Liver (tissue), 9 donors: ENCODE results near the gene SNTN. TPM values are rescaled to one million over a fixed set of nuclear protein-coding genes. Genes with fewer than 3 reads are reported as not detected.

Source experiments
- DNase-seq: peaks from one replicate; pipeline ENCODE4 v3.0.0-alpha.2; 2017; ENCODE audit warnings: low spot score
- H3K27ac ChIP-seq, 2 donors: one replicate each; pipeline ENCODE4 v1.7.0; 2013; ENCODE audit warnings: inconsistent platforms in 2 of 2, low read length in 2 of 2, control low read depth in 1 of 2, low read depth in 1 of 2, mild to moderate bottlenecking in 1 of 2
- H3K27me3 ChIP-seq, 4 donors: one replicate each; pipeline versions ENCODE4 v1.6.1 to v1.7.0; 2013; ENCODE audit warnings: low read length in 3 of 4, inconsistent platforms in 1 of 4, mild to moderate bottlenecking in 1 of 4, moderate library complexity in 1 of 4; ENCODE audit not compliant: control insufficient read depth in 4 of 4, insufficient read depth in 4 of 4
- H3K36me3 ChIP-seq, 4 donors: one replicate each; pipeline versions ENCODE4 v1.6.1 to v1.7.0; 2013; ENCODE audit warnings: low read length in 3 of 4, mild to moderate bottlenecking in 3 of 4, low read depth in 1 of 4, moderate library complexity in 1 of 4; ENCODE audit not compliant: control insufficient read depth in 4 of 4, insufficient read depth in 3 of 4
- H3K4me1 ChIP-seq, 4 donors: one replicate each; pipeline versions ENCODE4 v1.6.1 to v1.7.0; 2013; ENCODE audit warnings: low read length in 3 of 4, mild to moderate bottlenecking in 3 of 4, moderate library complexity in 1 of 4; ENCODE audit not compliant: control insufficient read depth in 4 of 4, insufficient read depth in 4 of 4
- H3K4me3 ChIP-seq, 3 donors: one replicate each; pipeline versions ENCODE4 v1.6.1 to v1.7.0; 2013; ENCODE audit warnings: low read length in 3 of 3, control low read depth in 1 of 3, low read depth in 1 of 3, mild to moderate bottlenecking in 1 of 3
- H3K9ac ChIP-seq, 2 donors: one replicate each; pipeline ENCODE4 v1.7.0; 2013; ENCODE audit warnings: low read length in 2 of 2, mild to moderate bottlenecking in 2 of 2, moderate library complexity in 2 of 2, control low read depth in 1 of 2, low read depth in 1 of 2
- H3K9me3 ChIP-seq, 4 donors: one replicate each; pipeline versions ENCODE4 v1.6.1 to v1.7.0; 2013; ENCODE audit warnings: low read length in 3 of 4; ENCODE audit not compliant: control insufficient read depth in 4 of 4
- CTCF ChIP-seq: fragments of 150-350 bp; IDR thresholded peaks from 2 replicates; pipeline ENCODE4 v1.5.1; 2017; ENCODE audit warnings: improper control_type of control experiment, low read depth, low read length; ENCODE audit not compliant: missing input control
- EGR1 ChIP-seq, 2 donors: IDR thresholded peaks; 2 replicates each; pipeline ENCODE4 v1.6.1; 2016 to 2018; ENCODE audit warnings: antibody characterized with exemption in 2 of 2, low read depth in 2 of 2
- FOXA1 ChIP-seq: IDR thresholded peaks from 2 replicates; pipeline ENCODE4 v1.6.1; 2016; ENCODE audit warnings: antibody characterized with exemption
- FOXA2 ChIP-seq: IDR thresholded peaks from 2 replicates; pipeline ENCODE4 v1.6.1; 2016; ENCODE audit warnings: antibody characterized with exemption
- GABPA ChIP-seq, 2 donors: IDR thresholded peaks in 1 of 2; conservative IDR thresholded peaks in 1 of 2; 2 replicates each; pipeline ENCODE4 v1.6.1; 2016; ENCODE audit warnings: antibody characterized with exemption in 2 of 2, mild to moderate bottlenecking in 1 of 2, moderate library complexity in 1 of 2
- HNF4A ChIP-seq, 2 donors: conservative IDR thresholded peaks; 2 replicates each; pipeline ENCODE4 v1.6.1; 2016; ENCODE audit warnings: antibody characterized with exemption in 2 of 2, mild to moderate bottlenecking in 2 of 2
- HNF4G ChIP-seq: IDR thresholded peaks from 2 replicates; pipeline ENCODE4 v1.6.1; 2016; ENCODE audit warnings: antibody characterized with exemption
- JUND ChIP-seq, 2 donors: IDR thresholded peaks; 2 replicates each; pipeline ENCODE4 v1.6.1; 2016; ENCODE audit warnings: antibody characterized with exemption in 2 of 2
- MAX ChIP-seq: IDR thresholded peaks from 2 replicates; pipeline ENCODE4 v1.6.1; 2016; ENCODE audit warnings: antibody characterized with exemption
- NR2F2 ChIP-seq: IDR thresholded peaks from 2 replicates; pipeline ENCODE4 v1.6.1; 2016; ENCODE audit warnings: antibody characterized with exemption
- RAD21 ChIP-seq, 2 donors: IDR thresholded peaks; 2 replicates each; pipeline ENCODE4 v1.6.1; 2016; ENCODE audit warnings: antibody characterized with exemption in 2 of 2, mild to moderate bottlenecking in 2 of 2
- RXRA ChIP-seq, 2 donors: IDR thresholded peaks; 2 replicates each; pipeline ENCODE4 v1.6.1; 2017 to 2018; ENCODE audit warnings: antibody characterized with exemption in 2 of 2, mild to moderate bottlenecking in 1 of 2
- SP1 ChIP-seq: IDR thresholded peaks from 2 replicates; pipeline ENCODE4 v1.6.1; 2018; ENCODE audit warnings: antibody characterized with exemption, mild to moderate bottlenecking
- TAF1 ChIP-seq: conservative IDR thresholded peaks from 2 replicates; pipeline ENCODE4 v1.6.1; 2016; ENCODE audit warnings: antibody characterized with exemption, mild to moderate bottlenecking
- YY1 ChIP-seq: IDR thresholded peaks from 2 replicates; pipeline ENCODE4 v1.6.1; 2016; ENCODE audit warnings: antibody characterized with exemption, mild to moderate bottlenecking
- WGBS: extraction: QIAGEN DNeasy Blood & Tissue Kit; methylation state at CpG from one replicate; pipeline ENCODE4 v1.1.7; 2013; 5-methylcytosine and 5-hydroxymethylcytosine counted together
- polyA plus RNA-seq, 2 donors: library from polyadenylated mRNA; stranded (reverse) in 1 of 2; unstranded in 1 of 2; fragments of 200-250 nt in 1 of 2; fragments of >200 nt in 1 of 2; fragmentation: Nextera tagmentation in 1 of 2; extraction: Ambion mirVana in 1 of 2; gene quantifications; one replicate each; pipeline versions ENCODE4 v1.2.1 to v1.2.3, GENCODE V29; 2013 to 2015
- total RNA-seq, 2 donors: library from RNA; depleted of rRNA; stranded (reverse); fragments of >200 nt; gene quantifications; one replicate each; pipeline ENCODE4 v1.2.3, GENCODE V29; 2014
- TF ChIP-seq, protein P1 (sequence below): IDR thresholded peaks from 2 replicates; pipeline ENCODE4 v1.6.1; 2016; ENCODE audit warnings: antibody characterized with exemption, mild to moderate bottlenecking
- TF ChIP-seq, protein P2 (sequence below): IDR thresholded peaks from 2 replicates; pipeline ENCODE4 v1.6.1; 2016; ENCODE audit warnings: antibody characterized with exemption
- TF ChIP-seq, protein P3 (sequence below): IDR thresholded peaks from 2 replicates; pipeline ENCODE4 v1.6.1; 2016; ENCODE audit warnings: antibody characterized with exemption
- donor health status: healthy.
- donor health status: healthy.
- donor health status: healthy.
- donor health status: healthy.
- donor health status: healthy.

SNTN gene
- total and polyA plus RNA-seq, 4 donors: not detected

GRCh38 chr3:63609408-63609807, 43.1 kb upstream of the SNTN start:
- H3K4me1 ChIP-seq: no peaks in the 10 kb centered on the region
- no peak overlapping the region for H3K27ac ChIP-seq
- DNase-seq: no peak
- no peak overlapping the region for H3K4me3 ChIP-seq
- H3K9me3 ChIP-seq: no peaks in the 10 kb centered on the region
- 83% methylated on average over 7 of the region's 7 CpGs for WGBS
- no peak for TF ChIP-seq EGR1 (IDR thresholded peaks at IDR 0.05; ENCODE audit: low read depth in 2 of 2)
- no peaks in the 10 kb centered on the region for H3K27me3 ChIP-seq
- H3K9ac ChIP-seq: no peak overlapping the region
- H3K36me3 ChIP-seq: no peaks in the 10 kb centered on the region

GRCh38 chr3:63609834-63610233, 42.6 kb upstream of the SNTN start:
- DNase-seq: no peak
- Histone ChIP-seq H3K27me3 (no peaks in the 10 kb centered on the region), H3K4me1 (no peaks in the 10 kb centered on the region), H3K9me3 (no peaks in the 10 kb centered on the region), H3K27ac (no peak overlapping the region), H3K36me3 (no peaks in the 10 kb centered on the region), H3K4me3 (no peak overlapping the region), H3K9ac (no peak overlapping the region)
- TF ChIP-seq RXRA (IDR thresholded peaks at IDR 0.05): no peak
- 87% methylated on average over 4 of the region's 4 CpGs for WGBS

DNA sequence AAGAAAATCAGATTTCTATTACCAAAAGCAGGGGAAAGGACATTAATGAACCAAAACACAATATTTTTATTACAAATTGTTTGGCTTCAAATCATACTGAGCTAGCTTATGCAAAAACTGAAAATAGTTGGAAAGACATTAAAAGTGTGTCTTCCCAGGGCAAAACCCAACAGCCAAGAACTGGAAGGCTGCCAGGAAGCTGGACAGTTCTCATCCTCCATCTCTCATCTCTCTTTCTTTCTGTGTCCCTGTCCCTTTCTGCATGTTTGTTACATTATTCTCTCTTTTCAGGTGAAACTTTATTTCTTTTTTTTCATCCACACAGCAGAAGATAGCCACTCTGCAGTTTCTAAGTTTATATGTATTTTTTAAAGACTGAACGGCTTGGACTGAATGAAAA, 41.1 kb upstream of the SNTN start:
- Histone ChIP-seq H3K27ac (no peak overlapping the region), H3K27me3 (no peaks in the 10 kb centered on the region), H3K36me3 (no peaks in the 10 kb centered on the region), H3K4me1 (no peaks in the 10 kb centered on the region), H3K9ac (no peak overlapping the region), H3K4me3 (no peak overlapping the region), H3K9me3 (no peaks in the 10 kb centered on the region)
- no peak for DNase-seq
- 84% methylated on average over 1 of the region's 1 CpG for WGBS
- TF ChIP-seq MAX (no peak), HNF4A (conservative IDR thresholded peaks at IDR 0.05) (no peak), SP1 (no peak), YY1 (no peak), TAF1 (no peak), HNF4G (no peak), EGR1 (IDR thresholded peaks at IDR 0.05; ENCODE audit: low read depth in 2 of 2) (no peak), CTCF (no peak), FOXA1 (no peak), RXRA (IDR thresholded peaks at IDR 0.05) (no peak), GABPA (IDR thresholded peaks at IDR 0.05 in 1 of 2, conservative IDR thresholded peaks at IDR 0.05 in 1 of 2) (no peak), RAD21 (IDR thresholded peaks at IDR 0.05) (no peak), FOXA2 (no peak), NR2F2 (no peak), JUND (IDR thresholded peaks at IDR 0.05) (no peak)
- TF ChIP-seq, protein P1, sequence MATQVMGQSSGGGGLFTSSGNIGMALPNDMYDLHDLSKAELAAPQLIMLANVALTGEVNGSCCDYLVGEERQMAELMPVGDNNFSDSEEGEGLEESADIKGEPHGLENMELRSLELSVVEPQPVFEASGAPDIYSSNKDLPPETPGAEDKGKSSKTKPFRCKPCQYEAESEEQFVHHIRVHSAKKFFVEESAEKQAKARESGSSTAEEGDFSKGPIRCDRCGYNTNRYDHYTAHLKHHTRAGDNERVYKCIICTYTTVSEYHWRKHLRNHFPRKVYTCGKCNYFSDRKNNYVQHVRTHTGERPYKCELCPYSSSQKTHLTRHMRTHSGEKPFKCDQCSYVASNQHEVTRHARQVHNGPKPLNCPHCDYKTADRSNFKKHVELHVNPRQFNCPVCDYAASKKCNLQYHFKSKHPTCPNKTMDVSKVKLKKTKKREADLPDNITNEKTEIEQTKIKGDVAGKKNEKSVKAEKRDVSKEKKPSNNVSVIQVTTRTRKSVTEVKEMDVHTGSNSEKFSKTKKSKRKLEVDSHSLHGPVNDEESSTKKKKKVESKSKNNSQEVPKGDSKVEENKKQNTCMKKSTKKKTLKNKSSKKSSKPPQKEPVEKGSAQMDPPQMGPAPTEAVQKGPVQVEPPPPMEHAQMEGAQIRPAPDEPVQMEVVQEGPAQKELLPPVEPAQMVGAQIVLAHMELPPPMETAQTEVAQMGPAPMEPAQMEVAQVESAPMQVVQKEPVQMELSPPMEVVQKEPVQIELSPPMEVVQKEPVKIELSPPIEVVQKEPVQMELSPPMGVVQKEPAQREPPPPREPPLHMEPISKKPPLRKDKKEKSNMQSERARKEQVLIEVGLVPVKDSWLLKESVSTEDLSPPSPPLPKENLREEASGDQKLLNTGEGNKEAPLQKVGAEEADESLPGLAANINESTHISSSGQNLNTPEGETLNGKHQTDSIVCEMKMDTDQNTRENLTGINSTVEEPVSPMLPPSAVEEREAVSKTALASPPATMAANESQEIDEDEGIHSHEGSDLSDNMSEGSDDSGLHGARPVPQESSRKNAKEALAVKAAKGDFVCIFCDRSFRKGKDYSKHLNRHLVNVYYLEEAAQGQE: no peak
- TF ChIP-seq, protein P2, sequence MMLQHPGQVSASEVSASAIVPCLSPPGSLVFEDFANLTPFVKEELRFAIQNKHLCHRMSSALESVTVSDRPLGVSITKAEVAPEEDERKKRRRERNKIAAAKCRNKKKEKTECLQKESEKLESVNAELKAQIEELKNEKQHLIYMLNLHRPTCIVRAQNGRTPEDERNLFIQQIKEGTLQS: no peak
- TF ChIP-seq, protein P3, sequence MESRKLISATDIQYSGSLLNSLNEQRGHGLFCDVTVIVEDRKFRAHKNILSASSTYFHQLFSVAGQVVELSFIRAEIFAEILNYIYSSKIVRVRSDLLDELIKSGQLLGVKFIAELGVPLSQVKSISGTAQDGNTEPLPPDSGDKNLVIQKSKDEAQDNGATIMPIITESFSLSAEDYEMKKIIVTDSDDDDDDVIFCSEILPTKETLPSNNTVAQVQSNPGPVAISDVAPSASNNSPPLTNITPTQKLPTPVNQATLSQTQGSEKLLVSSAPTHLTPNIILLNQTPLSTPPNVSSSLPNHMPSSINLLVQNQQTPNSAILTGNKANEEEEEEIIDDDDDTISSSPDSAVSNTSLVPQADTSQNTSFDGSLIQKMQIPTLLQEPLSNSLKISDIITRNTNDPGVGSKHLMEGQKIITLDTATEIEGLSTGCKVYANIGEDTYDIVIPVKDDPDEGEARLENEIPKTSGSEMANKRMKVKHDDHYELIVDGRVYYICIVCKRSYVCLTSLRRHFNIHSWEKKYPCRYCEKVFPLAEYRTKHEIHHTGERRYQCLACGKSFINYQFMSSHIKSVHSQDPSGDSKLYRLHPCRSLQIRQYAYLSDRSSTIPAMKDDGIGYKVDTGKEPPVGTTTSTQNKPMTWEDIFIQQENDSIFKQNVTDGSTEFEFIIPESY: no peak
